AG08396 (cell line): Measurements from ENCODE around the gene COG5.

Experiments used
- DNase-seq: peaks from one replicate; pipeline ENCODE4 v3.0.0; 2012; ENCODE audit warnings: low spot score, mixed read lengths

The COG5 gene

GRCh38 chr7:107394276-107394675 is 169.4 kb downstream of the COG5 start:
- no peak for DNase-seq

GRCh38 chr7:107392830-107393229 is 170.9 kb downstream of the COG5 start:
- DNase-seq: no peak

DNA sequence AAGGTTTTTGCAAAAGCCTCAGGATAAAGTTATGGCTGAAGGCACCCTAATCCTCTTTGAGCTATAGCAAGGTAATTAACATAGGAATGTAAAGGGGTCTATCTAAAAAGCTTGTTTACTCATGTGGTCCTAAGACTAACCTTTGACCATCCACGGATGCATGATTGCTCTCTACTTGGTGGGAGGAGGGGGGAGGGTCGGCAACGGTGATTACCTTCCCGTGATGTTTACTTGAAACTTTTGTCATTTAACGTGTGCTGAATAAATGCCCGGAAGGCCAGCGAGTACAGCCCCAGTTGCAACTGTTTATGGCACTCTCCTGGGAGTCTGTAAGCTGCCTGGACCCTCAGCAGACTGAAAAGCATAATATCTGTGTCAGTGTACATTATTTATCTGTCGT is 172.8 kb downstream of the COG5 start:
- DNase-seq: no peak

DNA sequence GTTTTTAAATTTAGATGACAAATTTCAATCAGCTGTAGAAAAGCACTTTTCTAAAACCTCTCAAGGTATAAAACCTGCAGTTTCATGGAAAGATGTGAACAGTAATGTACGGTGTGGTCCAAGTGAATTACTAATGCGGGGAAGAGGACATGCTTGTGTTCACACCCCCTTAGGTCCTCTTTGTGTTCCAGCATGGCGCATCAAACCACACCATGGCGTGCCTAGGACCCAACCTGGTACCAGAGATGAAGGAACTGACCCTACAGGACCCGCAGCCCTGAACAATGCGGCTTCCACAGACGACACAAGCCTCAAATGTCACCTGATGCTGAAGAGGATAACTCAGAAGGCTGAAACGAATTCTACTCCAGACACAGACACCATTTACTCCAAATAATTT is 175.1 kb downstream of the COG5 start:
- no peak for DNase-seq

DNA sequence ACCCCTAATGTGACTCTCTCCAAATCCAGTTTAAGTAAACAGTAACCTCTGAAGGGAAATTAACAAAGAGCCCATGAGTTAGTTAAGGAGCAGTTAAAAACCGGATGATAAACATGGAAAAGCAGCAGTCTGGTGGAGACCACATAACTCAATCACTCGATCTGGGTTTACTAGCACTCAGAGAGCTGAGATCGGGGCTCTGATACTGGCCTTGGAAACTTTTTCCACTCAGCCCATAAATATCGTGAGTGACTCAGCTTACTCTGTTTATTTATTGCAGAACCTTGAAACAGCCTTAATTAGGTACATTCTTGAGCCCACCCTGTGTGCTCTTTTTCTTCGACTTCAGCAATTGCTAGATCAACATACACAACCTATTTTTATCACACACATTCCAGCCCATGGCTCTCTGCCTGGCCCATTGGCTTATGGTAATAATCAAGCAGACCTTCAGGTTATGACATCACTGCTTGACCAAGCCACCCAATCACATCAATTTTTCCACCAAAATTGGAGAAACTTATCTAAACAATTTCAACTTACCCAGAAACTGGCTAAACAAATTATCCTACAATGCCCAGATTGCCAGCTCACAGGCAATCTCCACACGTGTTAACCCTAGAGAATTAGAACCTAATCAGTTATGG is 176.0 kb downstream of the COG5 start:
- peak; percentile 12 for DNase-seq

DNA sequence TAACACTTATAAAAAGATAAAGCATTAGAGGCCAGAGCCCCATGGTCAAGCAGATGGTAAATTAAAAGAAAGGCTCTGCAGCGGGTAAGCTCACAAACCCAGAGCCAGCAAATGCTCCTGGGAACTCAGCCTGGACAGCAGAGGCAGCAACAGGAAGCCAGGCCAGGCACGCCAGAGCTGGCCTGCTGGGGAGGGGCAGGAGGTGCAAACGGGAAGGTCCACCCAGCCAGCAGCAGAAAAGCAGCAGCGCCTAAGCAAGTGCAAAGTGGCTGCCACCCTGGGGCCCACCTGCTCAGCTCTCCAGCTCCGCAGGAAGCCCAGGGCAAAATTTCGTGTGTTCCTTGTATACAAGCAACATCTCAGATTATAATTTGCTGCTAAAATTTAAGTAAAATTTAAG is 176.6 kb downstream of the COG5 start:
- peak; percentile 13 for DNase-seq

DNA sequence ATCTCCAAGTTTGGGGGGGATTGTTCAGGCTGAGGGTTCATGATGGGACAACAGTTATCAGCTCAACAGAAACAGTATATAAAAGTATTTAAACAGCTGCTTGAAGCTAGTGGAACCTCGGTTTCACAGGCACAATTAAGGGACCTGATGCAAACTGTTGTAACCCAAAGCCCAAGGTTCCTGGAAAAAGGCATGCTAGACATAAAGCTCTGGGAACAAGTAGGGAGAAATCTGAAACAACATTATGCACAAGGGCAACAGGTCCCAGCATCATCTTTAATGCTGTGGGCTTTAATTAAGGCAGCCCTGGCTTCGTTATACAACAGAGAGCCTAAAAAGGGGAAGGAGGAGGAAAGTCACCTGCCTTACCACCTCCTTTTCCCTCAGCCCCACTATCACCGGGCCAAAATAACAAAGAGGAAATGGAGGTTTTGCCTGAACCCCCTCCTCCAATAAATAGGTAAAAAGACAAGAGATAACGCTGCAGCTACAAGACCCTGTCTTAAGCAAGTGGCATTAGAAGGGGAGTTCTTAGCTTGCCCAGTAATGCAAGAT is 177.1 kb downstream of the COG5 start:
- DNase-seq: no peak

DNA sequence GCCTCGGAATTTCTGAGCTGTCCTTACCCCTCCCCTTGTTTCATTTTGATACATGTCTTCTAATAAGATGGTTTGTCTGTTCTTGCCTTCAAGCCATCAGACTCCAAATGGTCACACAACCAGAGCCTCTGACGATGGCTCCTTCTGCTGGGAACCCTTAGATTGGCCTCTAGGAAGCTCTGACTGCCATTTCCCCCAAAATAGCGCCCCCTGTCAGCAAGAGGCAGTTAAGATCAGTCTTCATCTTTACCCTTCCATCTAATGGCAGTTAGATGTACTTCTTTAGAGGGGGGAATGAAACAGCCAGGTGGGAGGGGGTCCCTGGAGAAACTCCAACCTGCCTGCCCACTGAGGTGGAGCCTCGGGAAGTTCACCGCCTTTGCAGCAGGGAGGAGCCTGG is 179.7 kb downstream of the COG5 start:
- no peak for DNase-seq

- no peak for DNase-seq
These were observed 180.5 kb downstream of the COG5 start for GRCh38 chr7:107383203-107383602.

DNA sequence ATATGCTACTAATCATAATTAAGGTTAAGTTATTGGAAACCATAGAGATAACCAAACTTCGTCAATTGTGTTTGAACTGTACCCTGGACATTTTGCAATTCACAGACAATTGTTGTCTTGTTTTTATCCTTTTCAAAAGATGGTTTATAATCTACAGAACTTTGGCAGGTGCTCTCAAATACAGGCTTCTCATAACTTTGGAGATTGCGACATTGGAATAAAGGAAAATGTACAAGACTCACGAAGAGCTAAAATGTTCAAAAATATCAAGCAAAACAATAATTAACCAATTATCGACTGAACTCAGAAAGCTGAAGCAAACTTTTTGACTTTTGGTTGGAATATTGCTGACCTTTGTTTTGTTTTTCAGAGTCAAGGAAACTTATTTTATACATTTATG is 182.3 kb downstream of the COG5 start:
- DNase-seq: no peak

DNA sequence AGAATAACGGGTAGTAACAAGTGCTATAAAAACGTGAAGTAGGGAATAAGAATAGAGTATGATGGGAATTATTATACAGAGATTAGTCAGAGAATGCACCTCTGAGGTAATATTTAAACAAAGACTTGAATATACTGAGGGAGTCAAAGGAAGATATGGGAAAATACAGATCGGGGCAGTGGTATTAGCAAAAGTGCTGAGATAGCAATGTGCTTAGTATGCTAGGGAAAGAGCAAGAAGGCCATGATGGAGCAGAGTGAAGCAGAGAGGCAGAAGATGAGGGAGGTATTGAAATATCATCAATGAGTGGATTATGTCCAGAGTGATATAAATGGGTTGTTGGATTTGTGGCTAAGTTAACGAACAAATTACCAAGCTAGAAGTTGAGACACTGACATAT is 190.4 kb downstream of the COG5 start:
- no peak for DNase-seq

DNA sequence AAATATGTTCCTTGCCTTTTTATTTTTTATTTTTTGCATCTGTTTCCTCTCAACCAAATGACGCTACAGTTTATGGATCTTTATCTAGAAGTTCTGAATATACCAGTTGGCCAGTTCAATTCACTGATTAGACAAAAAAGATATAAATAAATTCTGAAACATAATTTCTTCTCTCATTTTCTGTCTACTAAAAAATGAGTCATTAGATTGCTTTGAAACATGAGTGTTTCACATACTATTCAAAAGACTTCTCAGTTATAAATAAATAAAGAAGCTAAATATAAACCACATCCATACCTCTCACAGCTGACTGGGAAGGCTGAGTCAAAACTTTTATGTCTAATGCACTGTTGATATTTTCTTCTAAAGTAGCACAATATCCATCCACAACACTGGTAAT is 191.4 kb downstream of the COG5 start:
- DNase-seq: peak; percentile 30

- no peak for DNase-seq
These were observed 192.9 kb downstream of the COG5 start for GRCh38 chr7:107370816-107371215.

DNA sequence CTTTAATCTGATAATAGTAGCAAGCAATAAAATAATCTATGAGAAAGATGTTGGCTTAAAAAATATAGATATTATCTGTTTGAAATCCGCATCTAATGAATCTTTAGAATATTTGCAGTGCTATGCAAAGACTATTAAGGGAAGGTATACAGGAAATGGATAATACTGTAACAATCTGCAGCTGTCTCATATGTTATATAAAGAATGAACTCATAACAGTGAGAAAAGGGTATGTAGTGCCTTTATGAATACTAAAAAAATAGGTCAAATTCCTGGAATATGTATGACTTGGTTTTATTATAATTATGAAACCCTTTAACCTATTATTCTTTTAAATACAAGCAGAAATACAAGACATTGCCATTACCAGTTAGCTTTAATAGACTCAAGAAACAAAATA is 198.9 kb downstream of the COG5 start:
- DNase-seq: no peak

DNA sequence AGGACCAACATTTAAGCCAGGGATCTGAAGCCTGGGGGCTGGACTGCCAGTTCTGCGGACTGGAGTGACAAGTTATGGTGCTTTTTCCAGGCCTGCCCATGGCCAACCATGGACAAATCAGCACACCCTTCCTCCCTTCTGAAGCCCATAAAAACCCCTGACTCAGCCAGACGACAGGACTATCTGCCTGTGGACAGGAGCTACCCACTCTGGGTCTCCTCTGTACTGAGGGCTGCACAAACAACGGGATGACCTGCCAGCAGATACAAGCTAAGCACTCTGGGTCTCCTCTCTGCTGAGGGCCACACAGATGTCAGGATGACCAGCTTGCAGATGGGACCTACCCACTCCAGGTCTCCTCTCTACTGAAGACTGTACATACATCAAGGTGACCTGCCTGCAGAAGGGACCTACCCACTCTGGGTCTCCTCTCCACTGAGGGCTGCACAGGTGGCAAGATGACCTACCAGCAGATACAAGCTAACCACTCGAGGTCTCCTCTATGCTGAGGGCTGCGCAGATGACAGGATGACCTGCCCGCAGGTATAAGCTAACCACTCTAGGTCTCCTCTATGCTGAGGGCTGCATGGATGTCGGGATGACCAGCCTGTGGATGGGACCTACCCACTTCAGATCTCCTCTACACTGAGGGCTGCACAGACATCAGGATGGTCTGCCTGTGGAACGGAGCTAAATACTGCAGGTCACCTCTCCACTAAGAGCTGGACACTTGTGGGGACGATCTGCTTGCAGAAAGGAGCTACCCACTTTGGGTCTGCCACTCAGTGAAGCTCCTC is 204.0 kb downstream of the COG5 start:
- DNase-seq: no peak

- DNase-seq: peak; percentile 5
These were observed 208.1 kb downstream of the COG5 start for GRCh38 chr7:107355616-107356015.

DNA sequence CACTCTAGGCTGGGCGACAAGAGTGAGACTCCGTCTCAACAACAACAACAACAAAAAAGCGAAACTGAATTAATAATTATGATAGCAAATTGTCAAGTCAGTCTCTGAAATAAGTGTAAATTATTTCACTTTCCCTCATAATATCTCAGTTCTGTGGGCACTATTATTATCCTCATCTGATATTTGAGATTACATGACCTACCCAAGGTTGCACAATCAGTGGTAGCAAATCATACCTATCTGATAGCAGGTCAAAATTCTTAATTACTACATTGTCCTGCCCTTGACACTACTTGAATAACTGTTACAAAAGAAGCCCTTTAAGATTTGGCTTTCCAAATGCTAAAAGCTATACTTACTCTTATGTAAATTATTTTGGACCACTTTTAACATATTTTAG is 209.1 kb downstream of the COG5 start:
- DNase-seq: no peak

DNA sequence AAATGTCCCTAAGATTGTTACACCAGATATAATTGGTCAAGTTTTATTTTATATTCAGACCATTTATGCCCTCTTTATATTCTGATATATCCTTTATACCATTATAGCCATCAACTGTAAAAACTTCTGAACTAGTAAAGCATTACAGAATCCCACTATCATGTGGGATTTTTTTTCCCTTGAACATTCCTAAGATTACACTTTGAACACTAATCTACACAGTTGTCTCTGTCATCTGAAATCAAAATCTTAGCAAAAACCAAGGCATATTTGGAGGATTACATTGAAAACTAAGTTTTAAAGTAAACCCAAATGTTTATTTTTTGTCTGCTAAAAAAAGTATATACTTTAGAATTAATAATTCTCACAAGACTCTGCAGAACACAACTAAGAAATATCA is 210.0 kb downstream of the COG5 start:
- no peak for DNase-seq

GRCh38 chr7:107345898-107346297 is 217.8 kb downstream of the COG5 start:
- no peak for DNase-seq

GRCh38 chr7:107344799-107345198 is 218.9 kb downstream of the COG5 start:
- no peak for DNase-seq

GRCh38 chr7:107344286-107344685 is 219.4 kb downstream of the COG5 start:
- DNase-seq: no peak

DNA sequence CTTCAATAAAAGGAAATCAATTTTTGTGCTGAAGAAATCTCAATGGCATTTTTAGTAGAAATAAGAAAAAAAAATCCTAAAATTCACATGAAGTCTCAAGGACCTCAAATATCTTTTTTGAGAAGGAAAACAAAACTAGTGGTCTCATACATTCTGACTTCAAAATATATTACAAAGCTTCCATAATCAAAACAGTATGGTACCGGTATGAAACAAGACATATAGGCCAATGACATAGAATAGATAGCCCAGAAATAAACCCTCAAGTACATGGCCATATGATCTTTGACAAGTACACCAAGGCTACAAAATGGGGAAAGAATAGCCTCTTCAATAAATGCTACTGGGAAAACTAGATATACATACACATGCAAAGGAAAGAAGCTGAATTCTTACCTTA is 225.6 kb downstream of the COG5 start:
- DNase-seq: no peak

DNA sequence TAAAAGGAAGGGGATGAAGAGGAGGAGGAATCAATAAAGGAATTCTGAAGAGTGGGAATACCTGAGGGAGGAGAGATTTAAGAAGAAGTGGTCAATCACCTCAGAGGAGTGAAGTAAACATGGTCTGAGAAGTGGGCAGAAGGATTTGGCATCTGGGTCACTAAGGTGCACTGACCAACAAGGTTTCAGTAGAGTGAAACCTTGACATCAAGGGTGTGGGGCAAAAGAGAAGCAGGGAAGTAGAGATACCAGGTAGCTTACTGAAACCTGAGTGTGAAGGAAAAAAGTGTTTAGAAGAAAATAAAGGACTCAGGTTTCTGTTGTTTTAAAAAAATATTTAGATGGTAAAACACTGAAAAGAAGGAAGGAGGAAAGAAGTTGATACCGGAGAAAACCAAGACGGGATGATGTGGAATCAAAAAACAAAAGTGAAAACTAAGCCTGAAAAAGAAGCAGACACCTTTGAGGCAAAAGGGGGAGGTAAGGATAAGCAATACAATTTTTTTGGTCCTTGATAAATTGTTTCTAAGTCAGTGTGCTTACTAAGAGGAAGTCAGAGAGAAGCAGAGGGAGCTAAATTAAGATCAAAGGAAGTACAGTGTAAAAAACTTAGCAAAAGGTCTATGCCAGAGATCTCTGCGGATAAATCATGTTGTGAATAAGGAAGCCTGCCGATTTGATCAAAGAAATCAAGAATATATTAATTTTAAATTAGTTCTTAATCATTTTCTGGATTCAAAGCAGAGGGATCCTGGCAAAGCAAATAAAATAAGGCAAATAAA is 231.0 kb downstream of the COG5 start:
- no peak for DNase-seq
